Measurements from ENCODE around the gene TTC39B.
A peak's percentile ranks its signal among the peaks of the same experiment; 100 is the strongest.

The TTC39B gene

GRCh38 chr9:15121630-15122029 lies 185.4 kb downstream of the TTC39B start:
- no peak overlapping the region for H3K4me3 ChIP-seq (ENCODE audit: control insufficient read depth in 1 of 7, extremely low read depth in 1 of 7, insufficient read depth in 4 of 7, low read depth in 2 of 7, low read length in 6 of 7)
- H3K27ac ChIP-seq (ENCODE audit: insufficient read depth in 1 of 2, low read depth in 1 of 2, low read length in 2 of 2, poor library complexity in 1 of 2, severe bottlenecking in 2 of 2) = no peak overlapping the region
- peak in 2 of 3 donors; percentile 25 to 49 for DNase-seq
- no peaks in the 10 kb centered on the region for H3K36me3 ChIP-seq (ENCODE audit: control insufficient read depth in 4 of 4, insufficient read depth in 4 of 4, low read length in 3 of 4)
- CTCF ChIA-PET = interaction anchor here (0.9 to 1.6 kb wide), 3 partner anchors 13 to 232 kb away, joined by 3 read pairs; no protein-coding TSS in a partner anchor
- H3K4me1 ChIP-seq (ENCODE audit: control extremely low read depth in 1 of 4, control insufficient read depth in 4 of 4, insufficient read depth in 4 of 4, low read length in 3 of 4) = peaks cover 0 to 9% (median 2%) of the 10 kb centered on the region in 4 experiments
- H3K27me3 ChIP-seq (replicated peaks in 2 of 5; ENCODE audit: control insufficient read depth in 4 of 5, insufficient read depth in 5 of 5, low read length in 4 of 5) = peaks cover 0 to 4% (median 0%) of the 10 kb centered on the region in 5 experiments
- no peaks in the 10 kb centered on the region for H3K9me3 ChIP-seq (ENCODE audit: control extremely low read depth in 1 of 5, control insufficient read depth in 4 of 5, insufficient read depth in 2 of 5, low read depth in 1 of 5, low read length in 4 of 5)
- POLR2A ChIA-PET = no interaction called here
- 38% methylated on average over 2 of the region's 2 CpGs for WGBS (ENCODE audit: insufficient coverage)

GRCh38 chr9:15116130-15116580 lies 190.9 kb downstream of the TTC39B start:
- Histone ChIP-seq H3K27me3 (replicated peaks in 2 of 5; ENCODE audit: control insufficient read depth in 4 of 5, insufficient read depth in 5 of 5, low read length in 4 of 5) (no peaks in the 10 kb centered on the region), H3K27ac (ENCODE audit: insufficient read depth in 1 of 2, low read depth in 1 of 2, low read length in 2 of 2, poor library complexity in 1 of 2, severe bottlenecking in 2 of 2) (no peak overlapping the region), H3K36me3 (ENCODE audit: control insufficient read depth in 4 of 4, insufficient read depth in 4 of 4, low read length in 3 of 4) (no peaks in the 10 kb centered on the region), H3K9me3 (ENCODE audit: control extremely low read depth in 1 of 5, control insufficient read depth in 4 of 5, insufficient read depth in 2 of 5, low read depth in 1 of 5, low read length in 4 of 5) (no peaks in the 10 kb centered on the region), H3K4me1 (ENCODE audit: control extremely low read depth in 1 of 4, control insufficient read depth in 4 of 4, insufficient read depth in 4 of 4, low read length in 3 of 4) (no peaks in the 10 kb centered on the region), H3K4me3 (ENCODE audit: control insufficient read depth in 1 of 7, extremely low read depth in 1 of 7, insufficient read depth in 4 of 7, low read depth in 2 of 7, low read length in 6 of 7) (no peak overlapping the region)
- ChIA-PET CTCF (interaction anchor here (1.0 kb wide), 1 partner anchor 19 kb away, joined by 4 read pairs; no protein-coding TSS in a partner anchor), POLR2A (no interaction called here)
- 92% methylated on average over 6 of the region's 7 CpGs for WGBS (ENCODE audit: insufficient coverage)
- no peak for DNase-seq

DNA sequence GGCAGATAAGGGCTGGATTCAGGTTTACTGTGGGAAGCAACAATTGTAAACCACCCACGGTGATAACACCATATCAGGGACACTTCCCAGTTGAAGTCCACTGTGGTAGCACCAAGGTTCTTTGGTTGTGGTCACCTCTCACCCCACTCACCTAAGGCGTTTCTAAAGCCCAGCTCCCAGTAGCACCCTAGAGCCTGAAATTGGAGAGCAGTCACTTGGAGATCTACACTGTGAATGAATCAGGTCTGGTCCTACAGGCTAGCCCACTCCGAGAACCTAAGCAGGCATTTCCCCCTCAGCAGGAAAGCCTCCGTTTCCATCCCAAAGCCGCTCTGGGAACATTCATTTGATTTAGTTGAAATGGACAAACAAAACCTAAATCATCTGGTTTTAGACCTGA lies 191.3 kb downstream of the TTC39B start:
- H3K27me3 ChIP-seq (replicated peaks in 2 of 5; ENCODE audit: control insufficient read depth in 4 of 5, insufficient read depth in 5 of 5, low read length in 4 of 5) = no peaks in the 10 kb centered on the region
- WGBS (ENCODE audit: insufficient coverage) = 93% methylated on average over 5 of the region's 5 CpGs
- CTCF ChIA-PET = interaction anchor here (2.1 kb wide), 1 partner anchor 20 kb away, joined by 6 read pairs; no protein-coding TSS in a partner anchor

DNA sequence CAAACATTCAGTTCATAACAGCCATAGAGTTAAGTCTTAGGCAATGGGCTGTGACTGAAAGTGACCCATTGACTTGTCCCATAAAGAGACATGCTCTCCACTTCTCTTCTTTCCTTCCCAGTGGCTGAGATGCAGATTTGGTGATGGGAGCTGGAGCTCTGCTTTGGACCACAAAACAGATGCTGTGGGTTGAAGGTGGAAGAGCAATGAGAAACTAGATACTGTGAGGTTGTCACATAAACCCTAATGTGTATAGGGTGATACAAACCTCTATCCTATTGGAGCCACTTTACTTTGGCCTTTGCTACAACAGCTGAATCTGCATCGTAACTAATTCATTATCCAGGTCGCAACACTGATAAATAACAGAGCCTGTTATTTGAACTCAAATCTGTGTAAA lies 192.0 kb downstream of the TTC39B start:
- no peak for DNase-seq
- no peaks in the 10 kb centered on the region for H3K36me3 ChIP-seq (ENCODE audit: control insufficient read depth in 4 of 4, insufficient read depth in 4 of 4, low read length in 3 of 4)
- no peaks in the 10 kb centered on the region for H3K9me3 ChIP-seq (ENCODE audit: control extremely low read depth in 1 of 5, control insufficient read depth in 4 of 5, insufficient read depth in 2 of 5, low read depth in 1 of 5, low read length in 4 of 5)
- H3K27ac ChIP-seq (ENCODE audit: insufficient read depth in 1 of 2, low read depth in 1 of 2, low read length in 2 of 2, poor library complexity in 1 of 2, severe bottlenecking in 2 of 2) = no peak overlapping the region
- CTCF ChIA-PET = interaction anchor here (0.7 to 2.1 kb wide), 3 partner anchors 10 to 20 kb away, joined by 4 to 6 read pairs (median 4); no protein-coding TSS in a partner anchor
- H3K27me3 ChIP-seq (replicated peaks in 2 of 5; ENCODE audit: control insufficient read depth in 4 of 5, insufficient read depth in 5 of 5, low read length in 4 of 5) = no peaks in the 10 kb centered on the region
- 100% methylated on average over 2 of the region's 2 CpGs for WGBS (ENCODE audit: insufficient coverage)
- H3K4me3 ChIP-seq (ENCODE audit: control insufficient read depth in 1 of 7, extremely low read depth in 1 of 7, insufficient read depth in 4 of 7, low read depth in 2 of 7, low read length in 6 of 7) = no peak overlapping the region
- no peaks in the 10 kb centered on the region for H3K4me1 ChIP-seq (ENCODE audit: control extremely low read depth in 1 of 4, control insufficient read depth in 4 of 4, insufficient read depth in 4 of 4, low read length in 3 of 4)
- POLR2A ChIA-PET = no interaction called here

More for the DNA sequence above, 191.3 kb downstream of the TTC39B start:
- no peak overlapping the region for H3K27ac ChIP-seq (ENCODE audit: insufficient read depth in 1 of 2, low read depth in 1 of 2, low read length in 2 of 2, poor library complexity in 1 of 2, severe bottlenecking in 2 of 2)
- H3K36me3 ChIP-seq (ENCODE audit: control insufficient read depth in 4 of 4, insufficient read depth in 4 of 4, low read length in 3 of 4) = no peaks in the 10 kb centered on the region
- no peaks in the 10 kb centered on the region for H3K4me1 ChIP-seq (ENCODE audit: control extremely low read depth in 1 of 4, control insufficient read depth in 4 of 4, insufficient read depth in 4 of 4, low read length in 3 of 4)
- no peaks in the 10 kb centered on the region for H3K9me3 ChIP-seq (ENCODE audit: control extremely low read depth in 1 of 5, control insufficient read depth in 4 of 5, insufficient read depth in 2 of 5, low read depth in 1 of 5, low read length in 4 of 5)
- DNase-seq = no peak
- POLR2A ChIA-PET = no interaction called here
- no peak overlapping the region for H3K4me3 ChIP-seq (ENCODE audit: control insufficient read depth in 1 of 7, extremely low read depth in 1 of 7, insufficient read depth in 4 of 7, low read depth in 2 of 7, low read length in 6 of 7)

Data from common myeloid progenitor, CD34-positive (primary cell).